ENCODE measurements around the gene SUCO.

DNA sequence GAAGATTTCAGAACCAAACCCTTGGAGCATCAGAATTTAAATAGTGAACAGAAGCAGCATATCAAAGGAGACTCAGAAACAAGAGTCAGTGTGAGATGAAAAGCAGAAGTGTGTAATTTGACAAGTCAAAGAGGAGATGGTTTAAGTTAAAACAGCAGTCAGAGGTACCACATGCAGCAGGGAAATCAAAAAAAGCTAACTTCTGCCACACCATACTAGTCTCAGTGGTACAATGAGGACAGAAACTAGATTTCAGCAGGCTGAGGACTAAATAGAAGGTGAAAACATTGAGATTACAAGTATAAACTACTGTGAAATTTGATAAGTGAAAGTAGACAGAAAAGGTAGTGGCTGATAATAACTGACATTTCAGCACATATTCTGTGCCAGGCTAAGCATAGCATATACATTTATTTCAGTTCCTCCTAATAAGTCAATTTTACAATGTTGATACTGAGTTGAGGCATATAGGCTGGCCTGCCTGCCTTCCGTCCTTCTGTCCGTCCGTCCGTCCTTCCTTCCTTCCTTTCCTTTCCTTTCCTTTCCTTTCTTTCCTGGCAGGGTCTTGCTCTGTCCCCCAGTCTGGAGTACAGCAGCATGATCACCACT lies 12.6 kb downstream of the SUCO start:
- no peak for TF ChIP-seq POLR2A (IDR thresholded peaks at IDR 0.05)
- TF ChIP-seq, protein P1, sequence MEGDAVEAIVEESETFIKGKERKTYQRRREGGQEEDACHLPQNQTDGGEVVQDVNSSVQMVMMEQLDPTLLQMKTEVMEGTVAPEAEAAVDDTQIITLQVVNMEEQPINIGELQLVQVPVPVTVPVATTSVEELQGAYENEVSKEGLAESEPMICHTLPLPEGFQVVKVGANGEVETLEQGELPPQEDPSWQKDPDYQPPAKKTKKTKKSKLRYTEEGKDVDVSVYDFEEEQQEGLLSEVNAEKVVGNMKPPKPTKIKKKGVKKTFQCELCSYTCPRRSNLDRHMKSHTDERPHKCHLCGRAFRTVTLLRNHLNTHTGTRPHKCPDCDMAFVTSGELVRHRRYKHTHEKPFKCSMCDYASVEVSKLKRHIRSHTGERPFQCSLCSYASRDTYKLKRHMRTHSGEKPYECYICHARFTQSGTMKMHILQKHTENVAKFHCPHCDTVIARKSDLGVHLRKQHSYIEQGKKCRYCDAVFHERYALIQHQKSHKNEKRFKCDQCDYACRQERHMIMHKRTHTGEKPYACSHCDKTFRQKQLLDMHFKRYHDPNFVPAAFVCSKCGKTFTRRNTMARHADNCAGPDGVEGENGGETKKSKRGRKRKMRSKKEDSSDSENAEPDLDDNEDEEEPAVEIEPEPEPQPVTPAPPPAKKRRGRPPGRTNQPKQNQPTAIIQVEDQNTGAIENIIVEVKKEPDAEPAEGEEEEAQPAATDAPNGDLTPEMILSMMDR (IDR thresholded peaks at IDR 0.05): no peak

All from thyroid gland (tissue), 4 donors.